ENCODE measurements around the gene MCTP1. TPM values are rescaled to one million over a fixed set of nuclear protein-coding genes. Genes with fewer than 3 reads are reported as not detected.

The MCTP1 gene
- total RNA-seq, 1 donor from 2014 or later, result 7.8 TPM

- Histone ChIP-seq H3K9me3 (replicated peaks) (peaks cover 22% of the 10 kb centered on the region), H3K27ac (replicated peaks) (no peak overlapping the region), H3K4me1 (no peaks in the 10 kb centered on the region), H3K27me3 (ENCODE audit: low read depth) (no peaks in the 10 kb centered on the region), H3K4me3 (no peak overlapping the region), H3K36me3 (no peaks in the 10 kb centered on the region)
- intact Hi-C loops (cut with micrococcal nuclease), result no loop called here
- DNase-seq, result no peak
- TF ChIP-seq CTCF (IDR thresholded peaks at IDR 0.05; ENCODE audit: borderline replicate concordance), result no peak
Measured at GRCh38 chr5:95184924-95185323, 100.0 kb downstream of the MCTP1 start.

GRCh38 chr5:95181644-95182043 lies 103.2 kb downstream of the MCTP1 start:
- Histone ChIP-seq H3K27ac (replicated peaks) (no peak overlapping the region), H3K9me3 (replicated peaks) (peaks cover 27% of the 10 kb centered on the region), H3K36me3 (no peaks in the 10 kb centered on the region), H3K4me1 (no peaks in the 10 kb centered on the region), H3K4me3 (no peak overlapping the region), H3K27me3 (ENCODE audit: low read depth) (no peaks in the 10 kb centered on the region)
- no peak for TF ChIP-seq CTCF (IDR thresholded peaks at IDR 0.05; ENCODE audit: borderline replicate concordance)
- DNase-seq, result no peak
- intact Hi-C loops (cut with micrococcal nuclease), result no loop called here

- DNase-seq, result no peak
- Histone ChIP-seq H3K27me3 (ENCODE audit: low read depth) (no peaks in the 10 kb centered on the region), H3K4me1 (no peaks in the 10 kb centered on the region), H3K4me3 (no peak overlapping the region), H3K9me3 (replicated peaks) (peaks cover 13% of the 10 kb centered on the region), H3K36me3 (no peaks in the 10 kb centered on the region), H3K27ac (replicated peaks) (no peak overlapping the region)
- intact Hi-C loops (cut with micrococcal nuclease), result no loop called here
- TF ChIP-seq CTCF (IDR thresholded peaks at IDR 0.05; ENCODE audit: borderline replicate concordance), result peak; percentile 30
Measured at GRCh38 chr5:95178046-95178651, 106.7 kb downstream of the MCTP1 start.

- DNase-seq, result no peak
- Histone ChIP-seq H3K36me3 (no peaks in the 10 kb centered on the region), H3K9me3 (replicated peaks) (peaks cover 13% of the 10 kb centered on the region), H3K4me3 (no peak overlapping the region), H3K27ac (replicated peaks) (no peak overlapping the region), H3K27me3 (ENCODE audit: low read depth) (no peaks in the 10 kb centered on the region), H3K4me1 (no peaks in the 10 kb centered on the region)
- no peak for TF ChIP-seq CTCF (IDR thresholded peaks at IDR 0.05; ENCODE audit: borderline replicate concordance)
- intact Hi-C loops (cut with micrococcal nuclease), result no loop called here
Measured at GRCh38 chr5:95177456-95177855, 107.4 kb downstream of the MCTP1 start.

GRCh38 chr5:95175106-95175505 lies 109.8 kb downstream of the MCTP1 start:
- Histone ChIP-seq H3K4me1 (no peaks in the 10 kb centered on the region), H3K9me3 (replicated peaks) (peaks cover 33% of the 10 kb centered on the region), H3K36me3 (no peaks in the 10 kb centered on the region), H3K4me3 (no peak overlapping the region), H3K27me3 (ENCODE audit: low read depth) (no peaks in the 10 kb centered on the region), H3K27ac (replicated peaks) (no peak overlapping the region)
- no peak for TF ChIP-seq CTCF (IDR thresholded peaks at IDR 0.05; ENCODE audit: borderline replicate concordance)
- intact Hi-C loops (cut with micrococcal nuclease), result no loop called here
- DNase-seq, result no peak

Data from left ventricle myocardium inferior (tissue), 1 donor.